Smooth muscle cell of the brain vasculature (primary cell): ENCODE data around the gene CHPF2.

Experiments used
- DNase-seq: peaks from one replicate; pipeline ENCODE4 v3.0.0-alpha.2; 2012; ENCODE audit warnings: low read depth, low spot score

The CHPF2 gene

GRCh38 chr7:151283302-151283701 lies 51.0 kb downstream of the CHPF2 start:
- no peak for DNase-seq

- DNase-seq: no peak
These were observed 53.9 kb downstream of the CHPF2 start for GRCh38 chr7:151286148-151286547.
